GM12872 (cell line): ENCODE data around the gene TTN.

Experiments used
- TF ChIP-seq, protein P1 (sequence below): IDR thresholded peaks from 3 replicates; pipeline ENCODE4 v1.5.1; 2011; ENCODE audit warnings: low read depth, mild to moderate bottlenecking, low read length, moderate library complexity; ENCODE audit not compliant: insufficient read depth

TTN gene

DNA sequence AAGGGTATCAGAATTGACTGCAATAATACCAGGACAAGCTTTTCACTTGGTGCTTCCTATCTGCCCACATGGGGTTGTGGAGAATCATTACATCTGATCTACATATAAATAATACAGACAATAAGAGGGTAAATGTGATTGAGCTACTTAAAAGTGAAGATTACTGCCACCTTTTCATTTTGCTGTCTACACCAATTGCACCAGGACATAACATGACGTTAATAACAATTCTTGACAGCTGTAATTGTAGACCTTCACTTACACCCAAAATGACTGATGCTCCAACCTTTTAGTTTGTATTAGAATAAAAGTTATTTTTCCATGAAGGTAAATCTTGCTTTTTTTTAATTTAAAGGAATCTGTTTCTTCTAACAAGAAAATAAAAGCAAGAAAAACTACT is 36.5 kb upstream of the TTN start:
- TF ChIP-seq, protein P1, sequence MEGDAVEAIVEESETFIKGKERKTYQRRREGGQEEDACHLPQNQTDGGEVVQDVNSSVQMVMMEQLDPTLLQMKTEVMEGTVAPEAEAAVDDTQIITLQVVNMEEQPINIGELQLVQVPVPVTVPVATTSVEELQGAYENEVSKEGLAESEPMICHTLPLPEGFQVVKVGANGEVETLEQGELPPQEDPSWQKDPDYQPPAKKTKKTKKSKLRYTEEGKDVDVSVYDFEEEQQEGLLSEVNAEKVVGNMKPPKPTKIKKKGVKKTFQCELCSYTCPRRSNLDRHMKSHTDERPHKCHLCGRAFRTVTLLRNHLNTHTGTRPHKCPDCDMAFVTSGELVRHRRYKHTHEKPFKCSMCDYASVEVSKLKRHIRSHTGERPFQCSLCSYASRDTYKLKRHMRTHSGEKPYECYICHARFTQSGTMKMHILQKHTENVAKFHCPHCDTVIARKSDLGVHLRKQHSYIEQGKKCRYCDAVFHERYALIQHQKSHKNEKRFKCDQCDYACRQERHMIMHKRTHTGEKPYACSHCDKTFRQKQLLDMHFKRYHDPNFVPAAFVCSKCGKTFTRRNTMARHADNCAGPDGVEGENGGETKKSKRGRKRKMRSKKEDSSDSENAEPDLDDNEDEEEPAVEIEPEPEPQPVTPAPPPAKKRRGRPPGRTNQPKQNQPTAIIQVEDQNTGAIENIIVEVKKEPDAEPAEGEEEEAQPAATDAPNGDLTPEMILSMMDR: no peak

DNA sequence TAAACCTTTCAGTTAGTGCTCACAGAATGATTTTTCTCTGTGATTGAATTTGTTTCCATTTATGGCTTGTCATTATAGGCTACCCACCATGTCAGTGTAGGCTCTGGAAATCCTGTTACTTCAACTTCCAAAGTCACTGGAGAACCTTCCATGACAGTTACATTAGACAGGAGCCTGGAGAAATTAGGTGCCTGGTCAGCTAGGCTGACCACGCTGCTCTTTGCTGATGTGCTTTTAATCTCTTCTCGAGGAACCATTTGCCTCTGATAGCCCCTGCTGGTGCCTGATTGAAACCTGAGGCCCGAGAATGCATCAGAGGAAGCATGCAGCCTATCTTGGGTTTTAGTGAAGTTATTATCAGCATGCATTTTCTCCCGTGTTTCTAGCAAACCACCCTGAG is 29.6 kb upstream of the TTN start:
- TF ChIP-seq, protein P1: no peak

DNA sequence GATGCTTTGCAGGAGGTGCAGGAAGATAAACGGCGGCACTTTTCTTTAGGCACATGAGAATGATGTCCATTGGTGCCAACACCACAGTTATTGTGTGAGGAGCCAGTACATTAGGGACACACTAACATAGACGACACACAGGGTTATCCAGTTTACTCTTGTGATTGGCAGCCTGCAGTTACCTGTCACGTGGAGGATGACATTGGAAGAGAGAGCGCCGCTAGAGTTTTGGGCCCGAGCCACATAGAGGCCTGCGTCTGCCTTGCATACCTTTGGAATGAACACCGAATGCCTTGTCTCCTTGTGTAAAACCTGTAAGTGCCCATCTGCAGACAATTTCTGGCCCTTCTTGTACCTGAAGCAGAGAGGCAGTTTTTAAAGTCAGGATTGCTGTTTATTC is 26.9 kb upstream of the TTN start:
- TF ChIP-seq, protein P1: no peak

DNA sequence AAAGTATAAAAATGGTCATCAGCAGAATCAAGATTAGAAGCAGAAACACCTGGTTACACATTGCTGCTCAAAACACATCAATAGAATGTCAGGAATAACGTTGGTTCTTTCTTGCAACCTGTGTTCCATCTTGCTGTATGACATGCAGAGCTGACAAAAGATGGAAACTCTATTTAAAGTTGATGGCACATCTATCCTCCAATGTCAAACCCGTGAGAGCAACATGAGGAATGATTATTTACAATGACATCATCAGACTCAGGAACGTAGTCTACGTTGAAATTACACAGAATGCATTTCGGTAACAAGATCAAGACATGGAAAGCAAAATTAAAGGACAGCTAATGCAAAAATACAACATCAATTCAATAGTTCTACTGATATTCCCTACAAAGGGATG is 26.2 kb upstream of the TTN start:
- TF ChIP-seq, protein P1: no peak

DNA sequence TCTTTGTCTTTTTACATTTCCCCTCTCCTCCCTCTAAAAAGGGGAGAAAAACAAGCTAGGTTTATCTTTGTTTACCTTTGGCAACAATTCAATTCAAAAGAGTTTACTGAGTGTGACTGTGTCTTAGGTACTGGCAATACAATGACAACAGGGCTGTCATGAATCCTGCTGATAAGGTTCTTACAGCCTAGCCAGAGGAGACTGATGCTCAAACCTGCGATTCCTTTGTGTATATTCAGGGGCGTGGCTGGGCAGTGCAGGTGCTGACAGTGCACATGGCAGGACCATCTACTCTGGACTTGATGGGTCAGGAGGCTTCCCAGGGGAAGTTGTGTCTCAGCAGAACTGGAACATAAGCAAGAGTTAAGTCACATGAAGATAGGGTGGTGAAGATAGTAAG is 23.2 kb upstream of the TTN start:
- TF ChIP-seq, protein P1: no peak

DNA sequence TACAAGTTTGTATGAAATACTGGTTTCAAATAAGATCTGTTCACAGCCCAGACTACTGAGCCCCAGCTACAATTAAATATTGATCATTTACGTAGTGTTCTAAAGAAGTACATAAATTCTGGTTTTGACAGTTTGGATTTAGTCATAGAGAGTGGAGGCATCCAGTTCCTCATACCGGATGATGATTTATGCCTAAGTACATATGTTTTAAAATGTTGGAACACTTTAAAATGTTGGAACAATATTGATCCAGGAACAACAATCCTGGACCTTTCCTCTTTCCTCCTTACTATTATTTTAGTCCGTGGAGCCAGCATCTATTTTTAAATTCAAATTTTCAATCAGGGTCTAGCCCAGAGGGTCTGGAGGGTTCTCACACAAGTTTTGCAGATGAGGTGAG is 22.8 kb upstream of the TTN start:
- TF ChIP-seq, protein P1: no peak

DNA sequence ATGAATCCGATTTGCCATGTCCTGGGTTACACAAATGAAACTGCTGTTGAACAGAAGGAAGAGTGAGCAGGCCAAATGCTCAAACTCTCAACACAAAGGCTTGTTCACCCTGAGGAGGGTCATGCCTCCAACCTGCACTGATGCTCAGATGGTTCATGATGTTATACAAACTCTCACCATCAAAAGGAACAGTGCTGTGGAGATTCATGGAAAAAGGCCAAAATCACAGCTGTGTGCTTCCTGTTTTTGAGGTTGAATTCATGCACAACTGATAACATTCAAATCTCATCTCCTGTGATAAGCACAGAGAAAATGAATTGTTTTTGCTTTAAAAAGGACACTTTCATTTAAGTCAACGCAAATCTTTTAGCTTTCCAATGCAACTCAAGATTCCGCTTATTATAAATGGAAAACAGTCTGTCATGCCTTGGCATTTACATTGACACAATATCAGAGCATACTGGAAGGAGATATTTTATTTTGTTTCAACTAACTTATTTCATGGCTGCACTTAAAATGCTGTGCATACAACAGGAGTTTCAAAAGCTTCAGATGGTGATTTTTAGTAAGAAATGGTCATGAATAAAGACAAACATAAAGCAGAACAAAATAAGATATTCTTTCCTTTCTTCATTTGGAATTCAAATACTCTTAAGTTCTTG is 22.2 kb upstream of the TTN start:
- TF ChIP-seq, protein P1: no peak

DNA sequence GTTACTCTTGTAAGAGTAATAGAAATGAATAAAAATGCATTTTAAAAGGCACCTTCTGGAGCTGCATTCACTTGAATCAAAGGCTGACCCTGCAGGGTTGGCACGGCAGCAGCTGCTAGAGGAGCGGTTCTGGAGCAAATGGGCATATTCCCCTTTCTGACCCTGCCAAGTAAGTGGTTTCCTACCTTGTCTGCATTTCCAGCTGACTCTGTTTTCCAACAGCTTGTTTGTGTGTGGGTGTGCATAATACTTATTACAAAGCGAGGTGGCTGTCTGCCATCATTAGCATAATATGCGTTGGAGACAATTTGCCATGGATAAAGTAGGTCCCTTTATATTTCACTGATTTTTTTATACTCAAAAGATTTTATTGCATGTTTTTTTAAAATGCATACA is 21.3 kb upstream of the TTN start:
- TF ChIP-seq, protein P1: no peak
